Stimulated activated CD8-positive, alpha-beta memory T cell treated with anti-CD3 and anti-CD28 coated beads, Interleukin-2, amount 100 ng/mL, for 1 hour (primary cell): ENCODE results near the gene ZNF575.

Experiments used
- DNase-seq, 2 donors: peaks; one replicate each; pipeline ENCODE4 v3.0.0-alpha.2; 2020; ENCODE audit warnings: low read depth in 2 of 2

Gene ZNF575

GRCh38 chr19:43532962-43533545 lies at the start of gene ZNF575:
ZNF575 (plus strand) TSS chr19:43533188; CDS start chr19:43534423, 1,235 bp downstream.
- DNase-seq = peak; percentile 54 to 74

- no peak for DNase-seq
Measured at GRCh38 chr19:43483281-43483680, 49.7 kb upstream of the ZNF575 start.

- no peak for DNase-seq
Measured at GRCh38 chr19:43485951-43486350, 47.0 kb upstream of the ZNF575 start.

GRCh38 chr19:43486412-43486811 lies 46.6 kb upstream of the ZNF575 start:
- no peak for DNase-seq

- no peak for DNase-seq
Measured at GRCh38 chr19:43488179-43488578, 44.8 kb upstream of the ZNF575 start.

- no peak for DNase-seq
Measured at GRCh38 chr19:43489310-43489709, 43.7 kb upstream of the ZNF575 start.

GRCh38 chr19:43489979-43490599 lies 42.9 kb upstream of the ZNF575 start:
- DNase-seq = no peak

GRCh38 chr19:43490759-43491158 lies 42.2 kb upstream of the ZNF575 start:
- DNase-seq = no peak

- DNase-seq = no peak
Measured at GRCh38 chr19:43495082-43495481, 37.9 kb upstream of the ZNF575 start.

- DNase-seq = no peak
Measured at GRCh38 chr19:43496960-43497359, 36.0 kb upstream of the ZNF575 start.

GRCh38 chr19:43498233-43498842 lies 34.6 kb upstream of the ZNF575 start:
- DNase-seq = no peak

- DNase-seq = no peak
Measured at GRCh38 chr19:43499042-43499441, 33.9 kb upstream of the ZNF575 start.

- DNase-seq = no peak
Measured at GRCh38 chr19:43501661-43502418, 31.1 kb upstream of the ZNF575 start.

- DNase-seq = no peak
Measured at GRCh38 chr19:43502419-43502976, 30.5 kb upstream of the ZNF575 start.

- DNase-seq = peak; percentile 99
Measured at GRCh38 chr19:43503501-43504425, 29.2 kb upstream of the ZNF575 start.

GRCh38 chr19:43504426-43505185 lies 28.4 kb upstream of the ZNF575 start, which contains the start of gene PHLDB3:
PHLDB3 (minus strand) TSS chr19:43504746; CDS start chr19:43504118, 628 bp downstream.
- DNase-seq = peak in 1 of 2 donors; percentile 10

- DNase-seq = no peak
Measured at GRCh38 chr19:43505186-43505456, 27.9 kb upstream of the ZNF575 start.

GRCh38 chr19:43505941-43506340 lies 27.0 kb upstream of the ZNF575 start:
- no peak for DNase-seq

GRCh38 chr19:43506629-43507028 lies 26.4 kb upstream of the ZNF575 start:
- DNase-seq = no peak

GRCh38 chr19:43507880-43508279 lies 25.1 kb upstream of the ZNF575 start:
- DNase-seq = no peak

GRCh38 chr19:43510713-43511112 lies 22.3 kb upstream of the ZNF575 start:
- no peak for DNase-seq
